Lower leg skin (tissue), 4 donors: ENCODE results near the gene CNIH2. TPM values are rescaled to one million over a fixed set of nuclear protein-coding genes. Genes with fewer than 3 reads are reported as not detected.
"Not testable (repeated sequence)": the region's sequence is repeated elsewhere in the genome, so short reads cannot be mapped to it uniquely, and the experiment has no call there.

Experiments used
- DNase-seq, 2 donors: peaks; one replicate each; pipeline ENCODE4 v3.0.0-alpha.2; 2019; ENCODE audit warnings: low spot score in 2 of 2
- H3K4me3 ChIP-seq: fragments of 200-600 bp; sonication (generic); 2 replicates; pipeline ENCODE4 v1.5.1; 2017; ENCODE audit warnings: mild to moderate bottlenecking, low read depth; ENCODE audit not compliant: poor library complexity, severe bottlenecking
- CTCF ChIP-seq, 3 donors: fragments of 450-650 bp; IDR thresholded peaks; one replicate each; pipeline ENCODE4 v1.5.1; 2016; ENCODE audit warnings: antibody characterized with exemption in 3 of 3, mild to moderate bottlenecking in 3 of 3, moderate library complexity in 2 of 3
- POLR2A ChIP-seq, 2 donors: fragments of 450-650 bp; IDR thresholded peaks; one replicate each; pipeline ENCODE4 v1.6.1; 2016 to 2017; ENCODE audit warnings: antibody characterized with exemption in 2 of 2, mild to moderate bottlenecking in 1 of 2, moderate library complexity in 1 of 2
- WGBS, 2 donors: methylation state at CpG; one replicate each; pipeline ENCODE4 v1.1.5; 2018; 5-methylcytosine and 5-hydroxymethylcytosine counted together
- intact Hi-C: fragments of 100-400 bp; cut with DNase I; formaldehyde crosslinking; loops from one replicate; pipeline ENCODE4 v1.15.0; 2023; ENCODE audit warnings: low total_unique reads
- total RNA-seq, 4 donors: library from RNA; depleted of rRNA; stranded (reverse); fragments of >200 nt; gene quantifications; one replicate each; pipeline ENCODE4 v1.1.0, GENCODE V29; 2016

CNIH2 gene
- total RNA-seq, 4 donors from 2014 or later: 0.42 to 3.2 TPM; not detected in 2

- TF ChIP-seq CTCF (IDR thresholded peaks at IDR 0.05) (no peak), POLR2A (IDR thresholded peaks at IDR 0.05) (no peak)
- H3K4me3 ChIP-seq: no peak overlapping the region
- intact Hi-C loops: no loop called here
- DNase-seq: no peak
- 43 to 50% methylated on average over 1 of the region's 1 CpG for WGBS, 2 donors
Observed at GRCh38 chr11:66274219-66274618, 3.8 kb upstream of the CNIH2 start.

GRCh38 chr11:66275396-66275795 lies 2.6 kb upstream of the CNIH2 start:
- 89 to 90% methylated on average over 8 of the region's 8 CpGs for whole genome bisulfite sequencing, 2 donors
- TF ChIP-seq CTCF (IDR thresholded peaks at IDR 0.05): no peak
- TF ChIP-seq POLR2A (IDR thresholded peaks at IDR 0.05): no peak
- DNase-seq: no peak
- H3K4me3 ChIP-seq: no peak overlapping the region
- intact Hi-C loops: no loop called here

GRCh38 chr11:66275984-66276612 lies 1.9 kb upstream of the CNIH2 start:
- WGBS, 2 donors: 73 to 86% methylated on average over 14 of the region's 14 CpGs
- no peak for DNase-seq
- TF ChIP-seq POLR2A (IDR thresholded peaks at IDR 0.05) (no peak), CTCF (IDR thresholded peaks at IDR 0.05) (no peak)
- no peak overlapping the region for H3K4me3 ChIP-seq
- intact Hi-C loops: no loop called here

- intact Hi-C loops, DNase-seq, H3K4me3 ChIP-seq: not testable (repeated sequence)
- WGBS, 2 donors: 84 to 86% methylated on average over 13 of the region's 13 CpGs
Observed at GRCh38 chr11:66276619-66277018, 1.4 kb upstream of the CNIH2 start.

GRCh38 chr11:66277064-66277463 lies 911 bp upstream of the CNIH2 start:
- intact Hi-C loops: not testable (repeated sequence)
- 69 to 70% methylated on average over 4 of the region's 4 CpGs for whole genome bisulfite sequencing, 2 donors

GRCh38 chr11:66278363-66279091 lies 552 bp downstream of the CNIH2 start:
- no peak overlapping the region for H3K4me3 ChIP-seq
- WGBS, 2 donors: 6 to 8% methylated on average over 20 to 23 of the region's 45 CpGs
- intact Hi-C loops: no loop called here
- TF ChIP-seq POLR2A (IDR thresholded peaks at IDR 0.05) (no peak), CTCF (IDR thresholded peaks at IDR 0.05) (no peak)
- no peak for DNase-seq

More at GRCh38 chr11:66277064-66277463, 911 bp upstream of the CNIH2 start:
- DNase-seq, H3K4me3 ChIP-seq: not testable (repeated sequence)
